ENCODE results near the gene SDHB.

- TF ChIP-seq POLR2AphosphoS5 (IDR thresholded peaks at IDR 0.05; ENCODE audit: borderline replicate concordance, low read depth, low read length), result no peak
- no peak for TF ChIP-seq EZH2 (IDR thresholded peaks at IDR 0.05)
Measured at GRCh38 chr1:17053086-17053684, 647 bp downstream of the SDHB start.

All from SK-N-MC (cell line).